ENCODE data around the gene NOS3.

NOS3 gene

DNA sequence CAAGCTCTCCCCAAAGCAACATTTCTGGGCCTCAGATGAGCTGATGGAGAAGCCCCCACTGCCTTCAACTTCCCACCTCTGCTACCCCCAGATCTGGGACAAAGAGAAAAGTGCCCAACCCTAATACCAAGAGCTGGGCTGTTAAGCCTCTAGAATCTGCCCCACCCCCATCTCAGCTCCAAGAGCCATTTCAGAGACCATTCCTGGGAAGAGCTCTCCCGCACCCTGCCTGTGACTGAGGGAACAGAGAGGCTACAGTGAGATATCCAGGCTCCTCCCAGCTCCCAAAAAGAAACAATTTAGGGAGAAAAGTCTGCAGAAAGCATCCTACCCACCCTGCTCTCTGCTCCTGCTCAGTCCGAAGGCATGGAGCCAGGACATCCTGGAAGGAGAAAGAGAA, 10.2 kb upstream of the NOS3 start:
- DNase-seq = no peak

- DNase-seq = no peak
These were observed 9.2 kb upstream of the NOS3 start for GRCh38 chr7:150981644-150982043.

GRCh38 chr7:150982351-150982750, 8.5 kb upstream of the NOS3 start:
- DNase-seq = no peak

DNA sequence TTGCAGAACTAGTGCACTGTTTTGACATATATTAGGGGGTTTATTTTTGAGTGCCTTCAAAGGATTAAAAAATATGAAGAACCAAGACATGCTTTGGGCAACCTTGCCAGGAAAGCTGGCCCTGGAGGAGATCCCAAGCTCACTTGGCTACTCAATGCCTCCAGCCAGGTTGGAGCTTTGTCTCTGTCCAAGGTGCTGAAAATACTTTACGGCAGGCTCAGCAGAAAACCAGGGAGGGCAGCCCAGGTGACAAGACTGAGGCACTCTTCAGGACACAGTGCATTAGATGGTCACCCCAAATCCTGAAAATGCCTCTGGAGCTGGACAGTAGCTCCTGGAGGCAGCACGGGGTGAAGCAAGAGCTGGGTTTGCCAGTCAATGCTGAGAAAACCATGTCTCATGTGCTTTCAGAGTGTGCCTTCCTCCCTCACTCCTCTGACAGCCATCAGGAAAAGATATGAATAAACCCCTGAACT, 6.9 kb upstream of the NOS3 start:
- DNase-seq = peak; percentile 35

DNA sequence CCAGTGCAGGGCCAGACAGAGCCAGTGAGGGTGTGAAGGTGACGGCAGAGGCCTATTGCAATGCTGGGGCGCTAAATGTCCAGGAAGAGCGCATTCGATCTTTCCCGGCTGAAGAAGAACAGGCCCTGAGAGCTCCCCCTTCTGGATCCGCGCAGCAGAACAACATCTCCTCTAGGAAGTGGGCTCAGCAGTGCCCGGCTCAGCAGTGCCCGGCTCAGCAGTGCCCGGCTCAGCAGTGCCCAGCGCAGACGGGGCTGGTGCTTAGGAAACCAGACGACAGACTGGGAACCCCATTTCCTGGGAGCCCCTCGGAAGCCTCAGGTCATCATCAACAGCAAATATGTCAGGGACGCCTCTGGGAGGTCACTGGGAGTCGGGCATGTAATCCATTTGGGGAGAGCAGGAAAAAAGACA, 4.7 kb upstream of the NOS3 start:
- DNase-seq = peak; percentile 57

DNA sequence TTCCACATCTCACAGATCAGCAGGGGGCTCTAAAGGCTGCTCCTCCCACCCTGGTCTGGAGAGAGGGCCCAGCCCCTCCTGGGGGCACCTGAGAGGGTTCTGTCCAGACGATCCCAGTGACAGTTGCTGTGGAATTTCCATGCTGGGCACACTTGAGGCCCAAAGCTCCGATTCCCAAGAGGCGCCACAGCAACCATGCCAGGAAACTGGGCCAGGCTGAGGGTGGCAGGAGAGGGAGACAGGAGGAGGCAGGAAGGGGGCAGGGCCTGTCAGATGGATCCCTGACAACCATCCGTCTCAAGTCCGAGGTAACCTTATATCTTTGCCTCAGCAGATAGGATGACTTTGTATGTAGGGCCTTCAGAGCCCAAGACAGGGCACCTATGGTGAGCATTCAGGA, 4.3 kb upstream of the NOS3 start:
- no peak for DNase-seq

- DNase-seq = peak; percentile 68
These were observed 2.3 kb upstream of the NOS3 start for GRCh38 chr7:150988230-150989226.

DNA sequence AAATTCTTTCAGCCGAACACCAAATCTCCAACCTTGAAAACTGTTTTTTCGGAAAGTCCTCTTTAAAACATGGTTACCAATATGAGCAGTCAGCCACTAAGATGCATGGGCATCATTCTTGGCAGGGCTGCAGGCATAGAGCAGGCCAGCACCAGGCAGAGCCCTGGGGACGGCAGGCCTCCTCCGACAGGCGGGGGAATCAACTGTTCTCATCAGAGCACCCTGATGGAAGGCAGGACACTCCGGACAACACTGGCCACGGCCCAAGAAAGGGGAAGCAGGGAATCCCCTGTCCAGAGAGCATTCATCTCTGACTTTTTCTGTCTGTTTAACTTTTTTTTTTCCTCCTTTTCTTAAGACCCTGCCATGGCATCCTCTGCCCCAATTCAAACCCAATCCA, 1.4 kb upstream of the NOS3 start:
- no peak for DNase-seq

DNA sequence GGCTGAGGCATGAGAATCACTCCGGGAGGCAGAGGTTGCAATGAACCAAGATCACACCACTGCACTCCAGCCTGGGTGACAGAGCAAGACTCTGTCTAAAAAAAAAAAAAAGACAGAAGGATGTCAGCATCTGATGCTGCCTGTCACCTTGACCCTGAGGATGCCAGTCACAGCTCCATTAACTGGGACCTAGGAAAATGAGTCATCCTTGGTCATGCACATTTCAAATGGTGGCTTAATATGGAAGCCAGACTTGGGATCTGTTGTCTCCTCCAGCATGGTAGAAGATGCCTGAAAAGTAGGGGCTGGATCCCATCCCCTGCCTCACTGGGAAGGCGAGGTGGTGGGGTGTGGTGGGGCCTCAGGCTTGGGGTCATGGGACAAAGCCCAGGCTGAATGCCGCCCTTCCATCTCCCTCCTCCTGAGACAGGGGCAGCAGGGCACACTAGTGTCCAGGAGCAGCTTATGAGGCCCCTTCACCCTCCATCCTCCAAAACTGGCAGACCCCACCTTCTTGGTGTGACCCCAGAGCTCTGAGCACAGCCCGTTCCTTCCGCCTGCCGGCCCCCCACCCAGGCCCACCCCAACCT, 1.3 kb downstream of the NOS3 start:
- DNase-seq = no peak

DNA sequence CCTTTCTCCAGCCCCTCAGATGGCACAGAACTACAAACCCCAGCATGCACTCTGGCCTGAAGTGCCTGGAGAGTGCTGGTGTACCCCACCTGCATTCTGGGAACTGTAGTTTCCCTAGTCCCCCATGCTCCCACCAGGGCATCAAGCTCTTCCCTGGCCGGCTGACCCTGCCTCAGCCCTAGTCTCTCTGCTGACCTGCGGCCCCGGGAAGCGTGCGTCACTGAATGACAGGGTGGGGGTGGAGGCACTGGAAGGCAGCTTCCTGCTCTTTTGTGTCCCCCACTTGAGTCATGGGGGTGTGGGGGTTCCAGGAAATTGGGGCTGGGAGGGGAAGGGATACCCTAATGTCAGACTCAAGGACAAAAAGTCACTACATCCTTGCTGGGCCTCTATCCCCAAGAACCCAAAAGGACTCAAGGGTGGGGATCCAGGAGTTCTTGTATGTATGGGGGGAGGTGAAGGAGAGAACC, 2.1 kb downstream of the NOS3 start:
- peak; percentile 39 for DNase-seq

DNA sequence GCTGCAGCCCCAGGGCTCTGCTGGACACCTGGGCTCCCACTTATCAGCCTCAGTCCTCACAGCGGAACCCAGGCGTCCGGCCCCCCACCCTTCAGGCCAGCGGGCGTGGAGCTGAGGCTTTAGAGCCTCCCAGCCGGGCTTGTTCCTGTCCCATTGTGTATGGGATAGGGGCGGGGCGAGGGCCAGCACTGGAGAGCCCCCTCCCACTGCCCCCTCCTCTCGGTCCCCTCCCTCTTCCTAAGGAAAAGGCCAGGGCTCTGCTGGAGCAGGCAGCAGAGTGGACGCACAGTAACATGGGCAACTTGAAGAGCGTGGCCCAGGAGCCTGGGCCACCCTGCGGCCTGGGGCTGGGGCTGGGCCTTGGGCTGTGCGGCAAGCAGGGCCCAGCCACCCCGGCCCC, 2.7 kb downstream of the NOS3 start:
- no peak for DNase-seq

DNA sequence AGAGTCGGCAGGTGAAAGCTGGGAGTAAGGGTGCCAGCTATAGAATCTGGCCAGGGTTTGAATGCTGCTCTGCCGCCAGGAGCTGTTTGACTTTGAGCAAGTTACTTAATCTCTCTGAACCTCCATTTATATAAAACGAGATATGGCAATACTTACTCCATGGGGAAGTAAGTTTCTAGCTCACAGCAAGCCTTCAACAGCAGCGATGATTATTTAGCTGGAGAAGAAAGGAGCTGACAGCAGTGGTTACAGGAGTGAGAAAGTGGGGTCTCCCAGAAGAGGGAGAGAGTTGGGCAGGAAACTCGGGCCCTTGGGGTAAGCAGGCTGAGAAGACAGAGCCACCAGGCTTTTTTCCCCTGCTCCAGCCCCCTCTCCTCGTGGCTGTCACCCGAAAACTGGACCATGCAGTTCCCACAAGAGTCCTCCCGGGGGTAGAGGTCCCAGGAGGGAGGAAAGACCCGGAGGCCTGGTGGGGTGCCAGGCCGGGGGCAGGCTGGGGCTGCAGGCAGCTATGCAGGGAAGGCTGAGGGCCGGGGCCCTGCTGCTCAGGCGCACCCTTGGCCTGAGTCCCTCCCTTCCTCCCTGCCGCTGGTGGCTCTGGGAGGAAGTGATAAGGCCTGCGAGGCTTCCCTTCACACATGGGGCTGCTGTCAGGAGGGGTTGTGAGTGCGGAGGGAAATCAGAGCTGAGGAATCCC, 3.5 kb downstream of the NOS3 start:
- no peak for DNase-seq

- no peak for DNase-seq
These were observed 4.2 kb downstream of the NOS3 start for GRCh38 chr7:150994838-150995510.

GRCh38 chr7:150996376-150997074, 5.7 kb downstream of the NOS3 start:
- no peak for DNase-seq

- no peak for DNase-seq
These were observed 6.3 kb downstream of the NOS3 start for GRCh38 chr7:150997075-150997511.

DNA sequence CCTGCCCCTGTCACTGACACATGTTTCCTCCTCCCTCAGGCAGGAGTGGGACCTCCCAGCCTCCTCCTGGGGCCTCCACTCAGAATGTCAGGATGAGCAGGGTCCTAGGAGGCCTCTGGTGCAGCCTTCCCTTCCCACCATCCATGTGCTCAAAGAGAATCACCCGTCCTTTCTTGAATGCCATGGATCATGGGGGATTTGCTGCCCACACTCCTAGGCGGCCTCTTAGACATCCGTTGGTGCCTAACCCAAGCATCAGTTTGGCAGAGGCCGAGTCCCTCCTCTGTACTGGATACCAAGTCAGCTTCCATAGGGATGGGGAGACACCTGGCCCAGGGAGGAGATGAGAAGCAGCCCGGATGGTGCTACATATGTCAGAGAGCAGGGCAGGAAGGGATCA, 7.0 kb downstream of the NOS3 start:
- no peak for DNase-seq

DNA sequence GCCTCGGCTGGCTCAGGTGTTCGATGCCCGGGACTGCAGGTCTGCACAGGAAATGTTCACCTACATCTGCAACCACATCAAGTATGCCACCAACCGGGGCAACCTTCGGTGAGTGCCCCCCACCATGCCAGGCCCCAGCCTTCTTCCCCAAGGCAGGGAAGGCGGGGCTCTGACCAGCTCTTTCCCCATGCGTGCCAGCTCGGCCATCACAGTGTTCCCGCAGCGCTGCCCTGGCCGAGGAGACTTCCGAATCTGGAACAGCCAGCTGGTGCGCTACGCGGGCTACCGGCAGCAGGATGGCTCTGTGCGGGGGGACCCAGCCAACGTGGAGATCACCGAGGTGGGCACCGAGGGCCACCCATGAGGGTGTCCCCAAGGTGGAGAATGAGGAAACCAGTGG, 7.5 kb downstream of the NOS3 start:
- no peak for DNase-seq

DNA sequence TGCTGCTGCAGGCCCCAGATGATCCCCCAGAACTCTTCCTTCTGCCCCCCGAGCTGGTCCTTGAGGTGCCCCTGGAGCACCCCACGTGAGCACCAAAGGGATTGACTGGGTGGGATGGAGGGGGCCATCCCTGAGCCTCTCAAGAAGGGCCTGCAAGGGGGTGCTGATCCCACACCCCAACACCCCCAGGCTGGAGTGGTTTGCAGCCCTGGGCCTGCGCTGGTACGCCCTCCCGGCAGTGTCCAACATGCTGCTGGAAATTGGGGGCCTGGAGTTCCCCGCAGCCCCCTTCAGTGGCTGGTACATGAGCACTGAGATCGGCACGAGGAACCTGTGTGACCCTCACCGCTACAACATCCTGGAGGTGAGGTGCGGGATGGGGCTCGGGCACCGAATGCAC, 8.2 kb downstream of the NOS3 start:
- DNase-seq = no peak

DNA sequence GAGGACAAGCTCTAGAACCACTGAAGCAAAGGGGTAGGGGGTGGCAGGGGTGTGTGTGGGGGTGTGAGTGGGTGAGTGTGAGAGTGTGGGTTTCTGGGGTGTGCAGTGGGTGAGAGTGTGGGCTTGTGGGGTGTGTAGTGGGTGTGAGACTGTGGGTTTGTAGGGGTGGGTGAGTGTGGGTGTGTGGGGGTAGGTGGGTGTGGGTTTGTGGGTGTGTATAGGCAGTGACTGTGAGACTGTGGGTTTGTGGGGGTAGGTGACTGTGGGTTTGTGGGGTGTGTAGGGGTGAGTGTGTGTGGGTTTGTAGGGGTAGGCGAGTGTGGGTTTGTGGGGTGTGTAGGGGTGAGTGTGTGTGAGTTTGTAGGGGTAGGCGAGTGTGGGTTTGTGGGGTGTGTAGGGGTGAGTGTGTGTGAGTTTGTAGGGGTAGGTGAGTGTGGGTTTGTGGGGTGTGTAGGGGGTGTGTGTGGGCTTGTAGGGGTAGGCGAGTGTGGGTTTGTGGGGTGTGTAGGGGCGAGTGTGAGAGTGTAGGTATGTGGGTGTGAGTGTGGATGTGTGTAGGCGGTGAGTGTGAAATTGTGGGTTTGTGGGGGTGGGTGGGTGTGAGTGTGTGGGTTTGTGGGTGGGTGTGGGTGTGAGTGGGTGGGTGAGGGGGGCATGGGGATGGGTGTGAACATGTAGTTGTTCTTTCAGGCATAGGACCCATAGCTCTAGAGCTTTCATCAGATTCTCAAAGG, 8.8 kb downstream of the NOS3 start:
- no peak for DNase-seq

DNA sequence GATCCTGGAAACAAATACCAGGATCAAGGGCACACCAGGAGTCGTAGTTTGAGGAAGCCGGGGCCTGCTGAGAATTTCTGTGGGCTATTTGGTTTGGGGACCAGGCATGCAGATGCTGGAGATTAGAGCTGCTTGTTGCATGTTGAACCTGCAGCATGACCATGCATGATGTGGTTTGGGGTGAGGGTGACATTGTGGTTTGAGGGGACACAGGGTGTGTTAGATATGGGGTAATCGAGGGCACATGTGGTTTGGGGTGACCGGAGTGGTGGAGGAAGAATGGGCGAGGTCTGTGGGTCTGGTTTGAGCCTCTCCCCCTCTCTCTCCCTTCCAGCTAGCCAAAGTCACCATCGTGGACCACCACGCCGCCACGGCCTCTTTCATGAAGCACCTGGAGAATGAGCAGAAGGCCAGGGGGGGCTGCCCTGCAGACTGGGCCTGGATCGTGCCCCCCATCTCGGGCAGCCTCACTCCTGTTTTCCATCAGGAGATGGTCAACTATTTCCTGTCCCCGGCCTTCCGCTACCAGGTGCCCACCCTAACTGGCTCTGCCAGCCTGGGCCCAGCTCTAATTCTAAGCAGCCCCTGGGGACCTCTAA, 10.2 kb downstream of the NOS3 start:
- no peak for DNase-seq

DNA sequence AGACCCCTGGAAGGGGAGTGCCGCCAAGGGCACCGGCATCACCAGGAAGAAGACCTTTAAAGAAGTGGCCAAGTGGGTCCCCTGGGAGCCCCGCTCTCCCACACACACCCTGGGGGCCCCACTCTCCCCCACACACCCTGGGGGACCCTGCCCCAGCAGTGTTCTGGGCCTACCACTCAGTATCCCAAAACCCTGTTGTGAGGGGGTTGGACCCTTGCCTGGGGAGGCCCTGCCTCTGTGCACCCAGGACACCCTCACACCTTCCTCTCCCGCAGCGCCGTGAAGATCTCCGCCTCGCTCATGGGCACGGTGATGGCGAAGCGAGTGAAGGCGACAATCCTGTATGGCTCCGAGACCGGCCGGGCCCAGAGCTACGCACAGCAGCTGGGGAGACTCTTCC, 10.7 kb downstream of the NOS3 start:
- DNase-seq = no peak

Measured in activated CD4-positive, alpha-beta T cell treated with anti-CD3 and anti-CD28 coated beads, Interleukin-10, Interleukin-2, amounts not matched to agents 100 ng/mL and 50 ng/mL, durations not matched to agents 16 hours and 8 hours (primary cell).